MM.1S (cell line): ENCODE data around the gene CSF2RB.
A peak's percentile ranks its signal among the peaks of the same experiment; 100 is the strongest.

Source experiments
- DNase-seq: peaks from one replicate; pipeline ENCODE4 v3.0.0-alpha.2; 2015
- H2AFZ ChIP-seq: fragments of 300-600 bp; sonication (generic); 2 replicates; pipeline ENCODE4 v1.6.0; 2016; ENCODE audit warnings: antibody characterized with exemption, low read length
- H3F3A ChIP-seq: fragments of 300-600 bp; sonication (generic); 2 replicates; pipeline ENCODE4 v1.6.1; 2016; ENCODE audit warnings: mild to moderate bottlenecking, antibody characterized with exemption, low read length, moderate library complexity, mixed read lengths; ENCODE audit not compliant: insufficient read depth
- H3K27ac ChIP-seq: fragments of 300-600 bp; sonication (generic); 2 replicates; pipeline ENCODE4 v1.5.1; 2016; ENCODE audit warnings: mild to moderate bottlenecking, low read length
- H3K27me3 ChIP-seq: fragments of 300-600 bp; sonication (generic); replicated peaks from 2 replicates; pipeline ENCODE4 v1.6.0; 2016; ENCODE audit warnings: low read length; ENCODE audit not compliant: insufficient read depth
- H3K36me3 ChIP-seq: fragments of 300-600 bp; sonication (generic); replicated peaks from 2 replicates; pipeline ENCODE4 v1.6.1; 2016; ENCODE audit warnings: mild to moderate bottlenecking, low read length, mixed read lengths; ENCODE audit not compliant: insufficient read depth
- H3K4me1 ChIP-seq: fragments of 300-600 bp; sonication (generic); 2 replicates; pipeline ENCODE4 v1.6.1; 2016; ENCODE audit warnings: low read length, mixed read lengths
- H3K4me2 ChIP-seq: fragments of 300-600 bp; sonication (generic); 2 replicates; pipeline ENCODE4 v1.6.0; 2016; ENCODE audit warnings: low read depth, low read length
- H3K4me3 ChIP-seq: fragments of 300-600 bp; sonication (generic); 2 replicates; pipeline ENCODE4 v1.5.1; 2016; ENCODE audit warnings: low read length, mixed read lengths
- H3K79me2 ChIP-seq: fragments of 300-600 bp; sonication (generic); 2 replicates; pipeline ENCODE4 v1.6.1; 2016; ENCODE audit warnings: mixed run types, low read length, mixed read lengths
- H3K9ac ChIP-seq: fragments of 300-600 bp; sonication (generic); 2 replicates; pipeline ENCODE4 v1.6.1; 2016; ENCODE audit warnings: low read length, mixed read lengths
- H3K9me2 ChIP-seq: fragments of 300-600 bp; sonication (generic); replicated peaks from 2 replicates; pipeline ENCODE4 v1.6.1; 2016; ENCODE audit warnings: mild to moderate bottlenecking, low read length, mixed read lengths; ENCODE audit not compliant: insufficient read depth
- H3K9me3 ChIP-seq: fragments of 300-600 bp; sonication (generic); replicated peaks from 2 replicates; pipeline ENCODE4 v1.6.1; 2016; ENCODE audit warnings: mild to moderate bottlenecking, low read length, mixed read lengths; ENCODE audit not compliant: insufficient read depth
- H4K20me1 ChIP-seq: fragments of 300-600 bp; sonication (generic); 2 replicates; pipeline ENCODE4 v1.6.1; 2016; ENCODE audit warnings: mild to moderate bottlenecking, low read length, moderate library complexity, mixed read lengths; ENCODE audit not compliant: insufficient read depth
- EZH2 ChIP-seq: fragments of 300-600 bp; sonication (generic); optimal IDR thresholded peaks from 2 replicates; pipeline ENCODE3; 2017; ENCODE audit warnings: low read depth, mild to moderate bottlenecking, antibody characterized with exemption, low read length, mixed read lengths
- EZH2phosphoT487 ChIP-seq: fragments of 300-600 bp; sonication (generic); IDR thresholded peaks from 2 replicates; pipeline ENCODE4 v1.6.1; 2018; ENCODE audit warnings: antibody characterized with exemption, low read length
- TF ChIP-seq, protein P1 (sequence below): fragments of 300-600 bp; sonication (generic); IDR thresholded peaks from 2 replicates; pipeline ENCODE4 v1.5.1; 2016; ENCODE audit warnings: antibody characterized with exemption, low read length, mixed read lengths

CSF2RB gene

DNA sequence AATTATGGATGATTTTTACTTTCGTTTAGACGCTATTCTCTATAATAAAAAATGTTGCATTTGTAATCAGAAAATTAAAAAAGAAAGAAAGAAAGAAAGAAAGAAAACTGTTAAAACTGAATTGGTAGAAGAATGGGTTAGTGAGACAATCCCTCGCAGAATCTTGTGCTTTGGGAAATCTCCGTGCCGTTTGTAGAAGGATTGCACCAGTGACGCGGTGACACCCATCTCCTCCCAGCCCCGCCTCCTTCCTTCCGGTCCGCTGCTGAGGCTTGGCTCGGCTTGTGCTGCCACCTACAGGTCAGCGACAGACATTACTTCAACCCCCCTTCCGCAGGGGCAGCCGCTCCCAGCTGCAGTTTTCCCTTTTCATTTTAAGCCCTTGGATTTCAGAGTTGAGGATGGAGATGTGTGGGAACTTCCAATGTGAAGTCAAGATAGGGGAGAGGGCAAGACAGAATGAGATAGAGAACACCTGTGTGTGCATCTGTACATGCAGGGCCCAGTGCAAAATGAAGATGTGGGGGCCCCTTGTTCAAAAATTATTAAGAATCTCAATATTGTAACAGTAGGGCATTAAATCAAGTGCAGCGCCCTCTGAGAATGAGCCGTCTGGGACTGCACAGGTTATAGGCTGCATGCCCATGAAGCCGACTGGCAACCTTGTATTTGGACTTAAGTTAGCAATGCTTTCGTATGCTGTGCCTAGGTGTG lies 64.7 kb downstream of the CSF2RB start:
- peak; percentile 88 for DNase-seq
- H3K36me3 ChIP-seq, result no peaks in the 10 kb centered on the region
- no peaks in the 10 kb centered on the region for H4K20me1 ChIP-seq
- no peaks in the 10 kb centered on the region for H3K9me3 ChIP-seq
- peak overlapping the region; percentile 89 for H2AFZ ChIP-seq
- peak overlapping the region; percentile 76 for H3K4me2 ChIP-seq
- H3K27ac ChIP-seq, result no peak overlapping the region
- H3K4me3 ChIP-seq, result peak overlapping the region; percentile 54
- no peaks in the 10 kb centered on the region for H3K79me2 ChIP-seq
- TF ChIP-seq, protein P1, sequence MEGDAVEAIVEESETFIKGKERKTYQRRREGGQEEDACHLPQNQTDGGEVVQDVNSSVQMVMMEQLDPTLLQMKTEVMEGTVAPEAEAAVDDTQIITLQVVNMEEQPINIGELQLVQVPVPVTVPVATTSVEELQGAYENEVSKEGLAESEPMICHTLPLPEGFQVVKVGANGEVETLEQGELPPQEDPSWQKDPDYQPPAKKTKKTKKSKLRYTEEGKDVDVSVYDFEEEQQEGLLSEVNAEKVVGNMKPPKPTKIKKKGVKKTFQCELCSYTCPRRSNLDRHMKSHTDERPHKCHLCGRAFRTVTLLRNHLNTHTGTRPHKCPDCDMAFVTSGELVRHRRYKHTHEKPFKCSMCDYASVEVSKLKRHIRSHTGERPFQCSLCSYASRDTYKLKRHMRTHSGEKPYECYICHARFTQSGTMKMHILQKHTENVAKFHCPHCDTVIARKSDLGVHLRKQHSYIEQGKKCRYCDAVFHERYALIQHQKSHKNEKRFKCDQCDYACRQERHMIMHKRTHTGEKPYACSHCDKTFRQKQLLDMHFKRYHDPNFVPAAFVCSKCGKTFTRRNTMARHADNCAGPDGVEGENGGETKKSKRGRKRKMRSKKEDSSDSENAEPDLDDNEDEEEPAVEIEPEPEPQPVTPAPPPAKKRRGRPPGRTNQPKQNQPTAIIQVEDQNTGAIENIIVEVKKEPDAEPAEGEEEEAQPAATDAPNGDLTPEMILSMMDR, result peak; percentile 89
- no peak for TF ChIP-seq EZH2
- no peaks in the 10 kb centered on the region for H3K9me2 ChIP-seq
- H3K27me3 ChIP-seq, result peaks cover 12% of the 10 kb centered on the region
- H3K9ac ChIP-seq, result peak overlapping the region; percentile 29; the same call in 1 of the 2 replicates
- H3K4me1 ChIP-seq, result 0 out of 2 replicates have a peak, but pooled peaks cover 3% of the 10 kb centered on the region
- H3F3A ChIP-seq, result no peaks in the 10 kb centered on the region; the same call in 1 of the 2 replicates

- Histone ChIP-seq H3K4me3 (no peak overlapping the region), H2AFZ (no peak overlapping the region; the same call in 1 of the 2 replicates), H3K9me2 (no peaks in the 10 kb centered on the region), H3K36me3 (no peaks in the 10 kb centered on the region), H3K4me1 (0 out of 2 replicates have a peak, but pooled peaks cover 3% of the 10 kb centered on the region), H3K9me3 (no peaks in the 10 kb centered on the region), H3F3A (no peaks in the 10 kb centered on the region; the same call in 1 of the 2 replicates), H3K9ac (no peak overlapping the region), H3K79me2 (no peaks in the 10 kb centered on the region), H3K27me3 (peaks cover 18% of the 10 kb centered on the region), H3K27ac (no peak overlapping the region), H3K4me2 (no peak overlapping the region), H4K20me1 (no peaks in the 10 kb centered on the region)
- no peak for DNase-seq
- no peak for TF ChIP-seq EZH2
- TF ChIP-seq EZH2phosphoT487, result no peak
- TF ChIP-seq, protein P1, result no peak
Measured at GRCh38 chr22:36979016-36979910, 65.8 kb downstream of the CSF2RB start.

- Histone ChIP-seq H3K27me3 (peaks cover 23% of the 10 kb centered on the region), H3K9me3 (no peaks in the 10 kb centered on the region), H3K36me3 (no peaks in the 10 kb centered on the region), H3K9me2 (no peaks in the 10 kb centered on the region), H3K4me3 (no peak overlapping the region), H3K27ac (no peak overlapping the region), H4K20me1 (no peaks in the 10 kb centered on the region), H3K4me1 (0 out of 2 replicates have a peak, but pooled peaks cover 3% of the 10 kb centered on the region), H2AFZ (no peak overlapping the region), H3K79me2 (no peaks in the 10 kb centered on the region), H3K9ac (no peak overlapping the region), H3K4me2 (no peak overlapping the region), H3F3A (no peaks in the 10 kb centered on the region; the same call in 1 of the 2 replicates)
- no peak for DNase-seq
- no peak for TF ChIP-seq EZH2
- no peak for TF ChIP-seq EZH2phosphoT487
- TF ChIP-seq, protein P1, result no peak
Measured at GRCh38 chr22:36981247-36981775, 67.9 kb downstream of the CSF2RB start.
